Effector memory CD8-positive, alpha-beta T cell (primary cell): Measurements from ENCODE around the gene HAUS7.

Experiments
- ATAC-seq: fragments of 150-1000 bp; cut with Tn5 transposase; replicated peaks from 2 replicates; pipeline ENCODE4 v1.10.0; 2021; ENCODE audit warnings: mild to moderate bottlenecking, moderate library complexity
- DNase-seq, 3 experiments: peaks; one replicate each; pipeline ENCODE4 v3.0.0; 2021
- H3K27ac Mint-ChIP-seq, 2 donors: one replicate each; pipeline ENCODE4 v1.8.0; 2022; ENCODE audit warnings: mild to moderate bottlenecking in 2 of 2, mixed read lengths in 2 of 2, moderate library complexity in 2 of 2
- H3K27me3 Mint-ChIP-seq, 2 donors: one replicate each; pipeline ENCODE4 v1.8.0; 2022; ENCODE audit warnings: mixed read lengths in 2 of 2
- H3K36me3 Mint-ChIP-seq: one replicate; pipeline ENCODE4 v1.8.0; 2022; ENCODE audit warnings: mild to moderate bottlenecking, moderate library complexity, mixed read lengths; ENCODE audit not compliant: insufficient read depth
- H3K4me1 Mint-ChIP-seq, 2 donors: one replicate each; pipeline ENCODE4 v1.8.0; 2022; ENCODE audit warnings: low read depth in 2 of 2, mixed read lengths in 2 of 2
- H3K4me3 Mint-ChIP-seq, 2 donors: one replicate each; pipeline ENCODE4 v1.8.0; 2022; ENCODE audit warnings: mild to moderate bottlenecking in 2 of 2, mixed read lengths in 2 of 2, moderate library complexity in 2 of 2
- H3K9me3 Mint-ChIP-seq, 2 donors: one replicate each; pipeline ENCODE4 v1.8.0; 2022; ENCODE audit warnings: mixed read lengths in 2 of 2

HAUS7 gene

GRCh38 chrX:153494541-153495361 is 24.4 kb upstream of the HAUS7 start, which contains the start of gene BGN:
TSS of gene BGN (plus strand) at chrX:153494980. CDS start at chrX:153504632, 9,652 bp downstream.
- no peak within 1 kb of the TSS for H3K4me3 Mint-ChIP-seq
- H3K27ac Mint-ChIP-seq: no peak within 1 kb of the TSS
- ATAC-seq (no peak), DNase-seq (no peak)
- no peaks in the 10 kb centered on the region for H3K4me1 Mint-ChIP-seq
- H3K9me3 Mint-ChIP-seq: no peaks in the 10 kb centered on the region
- H3K27me3 Mint-ChIP-seq: peaks cover 0 to 16% of the 10 kb centered on the region in 2 donors
- H3K36me3 Mint-ChIP-seq: no peaks in the 10 kb centered on the region

GRCh38 chrX:153494061-153494460 is 23.7 kb upstream of the HAUS7 start:
- Mint-ChIP-seq H3K9me3 (no peaks in the 10 kb centered on the region), H3K36me3 (no peaks in the 10 kb centered on the region), H3K27me3 (peaks cover 0 to 16% of the 10 kb centered on the region in 2 donors), H3K4me1 (no peaks in the 10 kb centered on the region), H3K4me3 (no peak overlapping the region), H3K27ac (no peak overlapping the region)
- ATAC-seq (no peak), DNase-seq (no peak)

DNA sequence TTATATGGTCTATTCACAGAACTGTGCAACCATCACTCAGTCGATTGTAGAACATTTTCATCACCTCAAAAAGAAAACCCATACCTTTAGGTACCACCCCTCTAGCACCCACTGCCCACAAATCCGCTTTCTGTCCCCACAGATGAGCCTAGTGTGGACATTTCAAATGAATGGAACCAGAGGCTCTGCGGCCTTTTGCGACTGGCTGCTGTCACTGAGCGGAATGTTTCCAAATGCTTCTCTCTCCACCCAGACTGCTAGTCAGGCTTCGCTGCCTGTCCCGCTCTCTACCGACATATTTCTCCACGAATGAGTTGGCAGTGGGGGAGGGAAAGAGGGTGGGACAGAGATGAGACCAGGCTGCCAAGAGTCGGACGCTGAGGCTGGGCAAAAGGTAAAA is 22.7 kb upstream of the HAUS7 start:
- Mint-ChIP-seq H3K27ac (no peak overlapping the region), H3K4me1 (no peaks in the 10 kb centered on the region), H3K4me3 (no peak overlapping the region)

GRCh38 chrX:153492543-153492942 is 22.2 kb upstream of the HAUS7 start:
- no peaks in the 10 kb centered on the region for H3K4me1 Mint-ChIP-seq
- H3K27me3 Mint-ChIP-seq: peaks cover 0 to 16% of the 10 kb centered on the region in 2 donors
- no peaks in the 10 kb centered on the region for H3K36me3 Mint-ChIP-seq
- no peak for ATAC-seq
- H3K27ac Mint-ChIP-seq: no peak overlapping the region
- H3K4me3 Mint-ChIP-seq: no peak overlapping the region
- no peak for DNase-seq
- H3K9me3 Mint-ChIP-seq: no peaks in the 10 kb centered on the region

More for the DNA sequence above, 22.7 kb upstream of the HAUS7 start:
- no peak for DNase-seq
- H3K9me3 Mint-ChIP-seq: no peaks in the 10 kb centered on the region
- peaks cover 0 to 16% of the 10 kb centered on the region in 2 donors for H3K27me3 Mint-ChIP-seq
- no peaks in the 10 kb centered on the region for H3K36me3 Mint-ChIP-seq
- no peak for ATAC-seq

DNA sequence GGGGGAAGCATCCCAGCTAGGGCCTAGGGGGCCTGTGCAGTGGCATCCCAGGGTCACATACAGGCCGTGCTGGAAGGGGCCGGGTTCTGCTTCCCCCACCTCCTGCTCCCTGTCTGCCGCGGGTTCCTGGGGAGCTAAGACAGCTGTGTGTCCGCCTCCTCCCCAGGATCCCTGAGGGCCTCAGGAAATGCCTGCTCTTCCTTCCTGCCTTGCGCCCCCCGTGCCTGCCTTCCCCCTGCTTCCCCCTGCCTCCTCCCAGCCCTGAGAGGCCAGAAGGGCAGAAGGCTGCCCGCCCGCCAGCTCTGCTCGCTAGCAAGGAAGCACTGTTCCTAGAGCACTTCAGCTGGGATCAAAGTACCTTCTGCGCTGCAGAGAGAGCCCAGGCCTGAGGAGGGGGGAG is 21.5 kb upstream of the HAUS7 start:
- Mint-ChIP-seq H3K27ac (no peak overlapping the region), H3K36me3 (no peaks in the 10 kb centered on the region), H3K4me1 (no peaks in the 10 kb centered on the region), H3K27me3 (peaks cover 0 to 16% of the 10 kb centered on the region in 2 donors), H3K4me3 (no peak overlapping the region), H3K9me3 (no peaks in the 10 kb centered on the region)
- DNase-seq (no peak), ATAC-seq (no peak)

DNA sequence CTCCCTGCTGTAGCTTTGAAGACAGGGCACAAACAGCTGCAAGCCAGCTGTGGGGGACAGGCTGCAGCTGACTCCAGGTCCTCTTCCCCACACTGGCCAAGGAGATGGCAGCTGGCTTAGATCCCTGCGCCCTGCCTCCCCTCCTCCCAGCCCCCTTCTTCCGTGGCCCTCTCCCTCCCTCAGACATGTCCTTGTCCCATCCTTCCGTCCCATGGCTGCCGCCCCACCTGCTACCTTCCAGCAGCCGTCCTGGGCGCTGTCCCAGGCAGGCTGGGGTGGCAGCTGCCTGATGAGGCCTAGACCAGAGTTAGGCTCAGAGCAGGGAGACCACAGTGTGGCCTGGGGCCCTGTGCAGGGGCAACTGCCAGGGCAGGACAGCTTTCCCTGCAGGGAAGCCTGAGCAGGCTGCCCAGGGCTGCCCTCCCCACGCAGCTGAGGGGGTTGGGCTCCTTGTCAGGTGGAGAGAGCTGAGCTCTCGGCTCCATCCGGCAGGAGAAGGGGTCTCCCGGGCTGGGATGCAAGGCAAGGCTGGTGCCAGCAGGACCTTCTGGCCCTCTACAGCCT is 21.1 kb upstream of the HAUS7 start:
- ATAC-seq: no peak
- no peaks in the 10 kb centered on the region for H3K36me3 Mint-ChIP-seq
- peaks cover 0 to 16% of the 10 kb centered on the region in 2 donors for H3K27me3 Mint-ChIP-seq
- DNase-seq: no peak
- no peaks in the 10 kb centered on the region for H3K9me3 Mint-ChIP-seq
- H3K4me1 Mint-ChIP-seq: no peaks in the 10 kb centered on the region
- H3K27ac Mint-ChIP-seq: no peak overlapping the region
- no peak overlapping the region for H3K4me3 Mint-ChIP-seq

DNA sequence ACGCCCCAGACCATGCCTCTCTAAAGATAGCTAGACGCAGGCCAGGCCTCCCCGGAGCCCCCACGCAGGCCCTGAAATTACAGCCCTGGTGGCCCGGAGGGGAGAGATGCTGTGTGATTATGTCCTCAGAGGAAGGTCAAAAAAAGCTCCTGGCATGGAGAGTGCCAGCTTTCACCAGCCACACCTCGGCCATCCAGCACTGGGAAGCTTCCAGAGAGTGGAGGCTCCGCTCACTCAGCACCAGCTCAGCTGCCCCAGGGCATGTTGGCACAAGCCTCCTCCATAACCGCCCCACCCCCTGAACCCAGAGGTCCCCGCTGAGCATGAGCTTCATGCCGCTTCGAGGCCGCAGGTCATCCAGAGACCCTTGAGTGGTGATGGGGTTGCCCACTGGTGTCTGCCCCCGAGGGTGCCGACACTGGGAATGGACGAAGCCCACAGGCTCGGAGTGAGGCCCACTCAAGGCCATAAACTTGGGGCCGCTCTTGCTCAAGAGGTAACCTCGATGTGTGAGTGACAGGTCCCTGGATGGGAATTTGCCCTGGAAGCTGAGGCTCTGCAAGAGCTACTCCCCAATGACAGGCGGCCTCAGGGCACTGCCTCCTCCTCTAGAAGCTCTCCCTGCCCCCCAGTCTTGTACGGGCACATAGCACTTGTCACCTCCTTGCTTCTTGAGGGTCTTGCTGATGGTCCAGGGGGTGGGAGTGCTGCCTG is 20.0 kb upstream of the HAUS7 start:
- Mint-ChIP-seq H3K4me3 (no peak overlapping the region), H3K4me1 (no peaks in the 10 kb centered on the region), H3K36me3 (no peaks in the 10 kb centered on the region), H3K27ac (no peak overlapping the region), H3K27me3 (peaks cover 0 to 6% of the 10 kb centered on the region in 2 donors), H3K9me3 (no peaks in the 10 kb centered on the region)
- DNase-seq (no peak), ATAC-seq (no peak)

GRCh38 chrX:153488231-153488914 is 18.0 kb upstream of the HAUS7 start:
- H3K27me3 Mint-ChIP-seq: no peaks in the 10 kb centered on the region
- ATAC-seq (no peak), DNase-seq (no peak)
- H3K27ac Mint-ChIP-seq: no peak overlapping the region
- H3K4me1 Mint-ChIP-seq: no peaks in the 10 kb centered on the region
- H3K9me3 Mint-ChIP-seq: no peaks in the 10 kb centered on the region
- H3K36me3 Mint-ChIP-seq: no peaks in the 10 kb centered on the region
- no peak overlapping the region for H3K4me3 Mint-ChIP-seq

- H3K9me3 Mint-ChIP-seq: no peaks in the 10 kb centered on the region
- H3K27me3 Mint-ChIP-seq: no peaks in the 10 kb centered on the region
- no peak overlapping the region for H3K27ac Mint-ChIP-seq
- H3K4me3 Mint-ChIP-seq: no peak overlapping the region
- no peaks in the 10 kb centered on the region for H3K4me1 Mint-ChIP-seq
- ATAC-seq (no peak), DNase-seq (no peak)
- H3K36me3 Mint-ChIP-seq: no peaks in the 10 kb centered on the region
Measured at GRCh38 chrX:153487590-153488071, 17.3 kb upstream of the HAUS7 start.

- Mint-ChIP-seq H3K4me1 (no peaks in the 10 kb centered on the region), H3K27ac (no peak overlapping the region), H3K36me3 (no peaks in the 10 kb centered on the region), H3K27me3 (no peaks in the 10 kb centered on the region), H3K9me3 (no peaks in the 10 kb centered on the region), H3K4me3 (no peak overlapping the region)
- DNase-seq (no peak), ATAC-seq (no peak)
Measured at GRCh38 chrX:153486171-153486570, 15.8 kb upstream of the HAUS7 start.

- Mint-ChIP-seq H3K27ac (no peak overlapping the region), H3K4me1 (no peaks in the 10 kb centered on the region), H3K36me3 (no peaks in the 10 kb centered on the region), H3K4me3 (no peak overlapping the region), H3K9me3 (no peaks in the 10 kb centered on the region), H3K27me3 (no peaks in the 10 kb centered on the region)
- ATAC-seq (no peak), DNase-seq (no peak)
Measured at GRCh38 chrX:153485396-153486080, 15.2 kb upstream of the HAUS7 start.

- no peak overlapping the region for H3K4me3 Mint-ChIP-seq
- H3K27ac Mint-ChIP-seq: no peak overlapping the region
- ATAC-seq: no peak
- DNase-seq: no peak
- no peaks in the 10 kb centered on the region for H3K4me1 Mint-ChIP-seq
- H3K27me3 Mint-ChIP-seq: no peaks in the 10 kb centered on the region
- H3K9me3 Mint-ChIP-seq: no peaks in the 10 kb centered on the region
- no peaks in the 10 kb centered on the region for H3K36me3 Mint-ChIP-seq
Measured at GRCh38 chrX:153482376-153483015, 12.1 kb upstream of the HAUS7 start.
